Left renal pelvis (tissue), 4 donors: ENCODE data around the gene PLPP4. TPM values are rescaled to one million over a fixed set of nuclear protein-coding genes. Genes with fewer than 3 reads are reported as not detected.

ENCODE experiments used
- DNase-seq, 4 donors: peaks; one replicate each; pipeline ENCODE4 v3.0.0-alpha.2; 2013; ENCODE audit warnings: low read depth in 4 of 4, low spot score in 3 of 4
- polyA plus RNA-seq, 4 donors: library from polyadenylated mRNA; unstranded; fragments of 120-200 nt; gene quantifications; one replicate each; pipeline ENCODE4 v1.2.1, GENCODE V29; 2013; ENCODE audit not compliant: insufficient read length in 4 of 4

PLPP4 gene
- polyA plus RNA-seq, 4 donors = 0.49 to 6.2 (median 5.2) TPM

DNA sequence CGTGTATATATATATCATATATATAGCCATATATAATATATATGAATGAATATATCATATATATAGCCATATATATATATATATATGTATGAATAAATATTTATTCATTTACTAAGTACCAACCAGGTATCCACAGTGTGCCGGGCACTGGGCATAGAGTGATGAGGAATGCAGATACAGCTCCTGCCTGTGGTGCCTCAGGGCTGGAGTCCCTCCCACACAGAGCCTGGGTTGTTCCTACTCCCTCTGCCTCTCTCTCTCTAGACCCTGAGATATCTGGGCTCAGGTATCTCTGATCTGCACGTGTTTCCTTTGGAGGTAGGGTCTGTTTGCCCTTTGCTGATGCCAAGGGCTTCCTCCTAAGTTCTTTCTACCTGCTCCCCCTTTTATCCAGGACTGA, 1.4 kb upstream of the PLPP4 start:
- no peak for DNase-seq

DNA sequence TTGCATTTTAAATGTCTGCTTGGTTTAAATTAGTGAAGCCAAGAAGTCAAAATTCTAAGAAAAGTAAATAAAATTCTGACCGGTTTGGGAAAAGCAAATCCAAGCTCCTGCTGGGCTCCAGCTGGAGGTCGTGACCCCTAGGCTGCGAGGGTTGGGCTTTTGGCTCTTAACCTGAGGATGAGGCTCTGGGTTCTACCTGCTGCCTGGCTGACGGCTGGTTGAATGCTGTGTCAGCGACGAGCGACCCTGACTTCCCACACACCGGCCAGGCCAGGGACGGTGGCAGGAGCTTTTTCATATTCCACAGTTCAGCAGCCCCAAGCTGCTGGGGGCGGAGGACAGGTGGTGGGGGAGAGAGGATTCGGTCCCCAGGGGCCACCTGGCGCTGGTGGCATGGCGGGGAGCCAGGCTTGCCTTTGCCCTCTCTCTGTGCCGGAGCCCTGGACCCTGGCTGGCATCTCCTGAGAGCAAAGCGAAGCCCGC, 843 bp upstream of the PLPP4 start:
- no peak for DNase-seq

DNA sequence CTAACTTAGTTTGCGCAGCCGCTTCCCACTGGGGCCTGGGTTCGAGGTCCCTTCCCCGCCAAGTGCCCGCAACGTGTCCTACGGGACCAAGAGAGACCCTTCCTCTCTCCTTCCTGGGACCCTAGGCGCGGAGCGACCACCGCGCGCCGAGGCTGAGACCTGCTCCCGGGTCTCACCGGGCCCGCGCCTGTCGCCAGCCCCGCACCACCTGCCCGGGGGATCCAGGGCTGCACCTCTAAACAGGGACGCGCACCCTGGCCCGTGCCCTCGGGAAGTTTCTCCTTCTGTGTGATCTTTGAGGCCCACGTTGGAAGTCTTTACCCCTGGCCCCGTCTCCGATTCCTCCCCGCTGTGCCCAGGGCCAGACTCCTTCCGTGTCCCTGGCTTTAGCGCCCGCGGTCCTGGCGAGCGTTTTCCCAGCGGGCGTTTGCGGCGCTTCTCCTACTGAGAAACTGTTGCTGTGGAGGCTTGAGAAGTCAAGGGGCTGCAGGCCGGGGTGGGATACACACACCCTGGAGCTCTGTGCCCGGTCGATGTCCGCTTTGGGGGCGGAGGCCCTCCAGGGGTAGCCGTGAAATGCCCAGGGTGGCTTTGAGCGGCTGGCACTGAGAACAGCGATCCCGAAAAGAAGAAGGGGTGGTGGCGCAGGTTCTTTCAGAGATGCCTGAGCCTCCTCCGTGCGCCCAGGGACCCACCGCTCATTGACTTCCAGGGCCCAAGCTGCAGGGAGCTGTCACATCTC, 575 bp downstream of the PLPP4 start:
- DNase-seq = no peak

DNA sequence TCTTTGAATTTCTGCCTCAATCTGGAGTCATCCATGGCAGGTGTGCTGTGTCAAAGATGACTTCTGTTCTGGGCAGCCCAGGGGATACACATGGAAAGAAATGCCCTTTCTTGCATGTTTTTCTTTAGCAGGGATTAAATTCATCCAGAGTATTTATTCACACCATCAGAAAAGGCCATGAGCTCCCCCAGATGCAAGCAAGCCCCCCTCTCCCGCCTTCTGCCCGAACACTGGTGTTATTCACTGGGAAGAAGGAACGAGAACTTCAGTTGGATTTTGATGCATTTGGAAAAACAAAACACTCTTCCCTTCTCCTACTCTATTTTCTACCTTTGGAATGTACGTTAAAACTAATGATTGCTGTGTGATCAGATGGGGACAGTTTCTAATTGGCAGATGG, 1.4 kb downstream of the PLPP4 start:
- no peak for DNase-seq

DNA sequence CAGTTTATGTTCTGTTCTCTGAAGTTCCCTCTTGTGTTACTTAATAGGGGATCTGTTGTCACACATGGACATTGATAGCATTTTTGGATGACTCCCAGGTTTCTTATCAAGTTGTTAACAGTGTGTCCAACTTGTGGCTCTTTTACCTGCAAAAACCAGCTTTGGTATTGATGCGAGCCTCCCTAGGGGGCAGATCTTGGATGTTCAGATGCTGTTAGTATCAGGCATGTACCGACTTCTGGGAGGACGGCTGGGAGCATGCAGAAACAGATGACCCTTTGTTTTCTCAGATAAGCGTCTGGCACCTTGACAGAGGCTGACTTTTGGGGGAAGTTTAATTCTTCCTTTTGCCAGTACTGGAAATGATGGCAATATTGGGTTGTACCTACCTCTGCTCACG, 2.2 kb downstream of the PLPP4 start:
- DNase-seq = no peak

DNA sequence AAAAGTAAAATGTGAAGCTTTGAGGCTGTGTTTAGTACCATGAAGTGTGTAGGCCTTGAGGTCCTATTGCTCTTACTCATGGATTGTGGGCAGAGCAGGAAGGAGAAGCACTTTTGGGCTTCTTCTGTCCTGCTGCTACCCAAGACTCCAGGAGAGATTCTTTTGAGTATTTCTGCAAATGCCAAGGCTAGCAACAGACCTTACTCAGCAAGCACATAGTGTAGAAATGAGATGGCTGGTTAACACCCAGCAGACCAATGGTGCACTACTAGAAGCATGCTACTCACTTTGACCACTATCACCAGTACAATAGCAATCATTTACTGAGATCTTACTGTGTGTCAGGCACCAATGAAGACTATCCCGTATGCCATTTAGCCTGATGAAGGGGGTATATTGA, 3.2 kb downstream of the PLPP4 start:
- no peak for DNase-seq

DNA sequence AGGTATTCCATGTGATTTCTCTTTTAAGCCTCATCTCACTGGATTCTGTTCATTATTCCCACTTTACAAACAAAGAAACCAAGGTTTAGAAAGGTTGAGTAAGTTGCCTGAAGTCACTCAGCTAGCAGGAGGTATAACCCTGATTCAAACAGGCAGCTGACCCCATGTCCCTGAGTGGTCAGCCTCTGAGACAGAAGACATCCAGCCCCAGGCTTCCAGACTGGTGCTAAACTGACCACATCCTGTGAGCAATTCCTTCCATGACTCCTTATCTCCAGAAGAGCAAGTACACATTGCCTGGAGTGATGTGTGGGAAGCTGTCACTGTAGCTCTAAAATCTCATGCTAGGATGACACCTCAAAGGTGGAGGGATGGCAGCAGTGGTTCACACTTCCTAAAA, 3.7 kb downstream of the PLPP4 start:
- DNase-seq = no peak

DNA sequence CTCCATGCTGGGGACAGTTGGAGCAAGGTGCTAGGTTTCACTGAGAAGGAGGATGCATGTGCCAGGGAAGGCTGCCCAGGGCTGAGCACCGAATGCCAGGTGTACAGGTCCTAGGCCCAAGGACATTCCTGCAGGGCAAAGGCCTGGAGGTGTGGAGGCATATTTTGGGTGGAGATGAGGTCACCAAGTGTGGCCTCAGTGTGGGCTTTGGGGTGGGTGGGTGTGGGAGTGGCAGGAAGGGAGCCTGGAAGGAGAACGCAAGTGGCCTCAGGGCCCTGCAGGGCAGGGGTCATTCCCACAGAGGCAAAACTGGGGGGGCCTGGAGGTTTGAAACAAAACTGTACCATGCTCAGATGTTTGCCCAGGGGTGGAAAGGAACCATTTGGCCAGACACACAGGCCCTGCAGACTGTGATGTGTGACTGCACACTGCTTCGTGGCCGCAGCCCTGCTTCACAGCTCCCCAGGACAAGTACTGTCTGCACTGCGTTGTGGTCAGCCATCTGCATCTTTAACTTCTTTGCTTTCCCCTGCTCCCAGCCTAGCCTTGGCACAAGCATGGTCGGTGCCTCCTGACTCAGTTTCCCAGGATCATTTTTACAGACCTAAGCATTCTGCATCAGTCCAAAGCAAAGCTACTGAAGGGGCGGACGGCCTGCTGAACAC, 5.1 kb downstream of the PLPP4 start:
- no peak for DNase-seq

DNA sequence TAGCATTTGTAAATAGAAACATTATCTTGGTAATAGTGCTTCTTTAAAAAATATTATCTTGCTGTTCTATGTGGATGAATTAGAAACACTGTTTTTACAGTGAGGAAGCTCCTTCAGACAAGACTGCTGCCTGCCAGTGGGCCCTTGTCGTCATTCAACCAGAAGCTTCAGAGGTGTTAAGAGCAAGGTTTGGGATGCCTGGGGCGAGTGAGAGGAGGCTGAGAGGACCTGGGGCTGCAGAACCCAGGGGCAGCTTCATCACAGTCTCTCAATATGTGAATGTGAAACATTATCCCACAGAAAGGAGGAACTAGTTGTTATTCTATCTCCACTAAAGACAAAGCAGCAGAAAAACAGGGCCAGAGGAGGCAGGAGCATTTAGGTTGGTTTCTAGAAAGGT, 8.1 kb downstream of the PLPP4 start:
- DNase-seq = no peak

DNA sequence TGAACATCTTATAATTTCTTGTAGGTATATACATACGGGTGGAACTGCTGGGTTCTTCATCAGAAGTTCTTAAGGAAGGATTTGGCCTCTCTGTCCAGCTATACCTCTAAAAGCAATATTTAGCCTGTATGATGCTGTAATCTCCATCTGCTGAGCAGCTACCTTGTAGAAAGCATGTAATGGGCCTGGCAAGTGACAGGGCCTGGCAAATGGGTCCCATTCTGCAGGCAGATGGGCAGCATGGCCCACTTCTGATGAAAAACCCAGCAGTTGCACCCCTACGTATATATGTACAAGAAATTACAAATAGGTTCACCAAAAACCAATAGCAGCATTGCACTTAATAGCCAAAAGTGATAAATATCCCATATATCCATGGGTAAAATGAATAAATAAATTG, 9.0 kb downstream of the PLPP4 start:
- DNase-seq = no peak

DNA sequence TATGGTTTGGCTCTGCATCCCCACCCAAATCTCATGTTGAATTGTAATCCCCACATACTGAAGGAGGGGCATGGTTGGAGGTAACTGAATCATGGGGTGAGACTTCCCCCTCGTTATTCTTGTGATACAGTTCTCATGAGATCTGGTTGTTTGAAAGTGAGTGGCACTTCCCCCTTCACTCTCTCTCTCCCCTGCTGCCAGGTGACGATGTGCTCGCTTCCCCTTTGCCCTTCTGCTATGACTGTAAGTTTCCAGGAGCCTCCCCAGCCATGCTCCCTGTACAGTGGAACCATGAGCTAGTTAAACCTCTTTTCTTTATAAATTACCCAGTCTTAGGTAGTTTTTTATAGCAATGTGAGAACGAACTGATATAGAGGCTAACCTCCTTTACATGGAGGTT, 16.6 kb downstream of the PLPP4 start:
- no peak for DNase-seq

DNA sequence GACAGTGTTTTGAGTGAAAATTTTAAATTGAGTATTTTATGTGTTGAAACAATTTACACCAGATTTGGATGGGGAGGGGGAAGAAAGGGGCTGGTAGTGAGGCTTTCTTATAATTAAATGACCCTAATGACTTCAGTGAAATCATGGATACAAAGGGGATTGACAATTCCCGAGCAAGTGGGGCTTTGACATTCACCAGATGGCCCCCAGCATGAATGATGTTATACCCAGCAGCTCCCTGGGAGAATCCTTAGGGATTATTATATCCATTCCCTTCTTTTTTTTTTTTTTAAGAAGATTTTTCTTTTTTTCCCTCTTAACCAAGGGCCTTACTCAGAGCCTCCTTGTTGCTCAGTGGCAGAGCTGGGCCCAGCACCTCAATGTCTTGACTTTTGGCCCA, 17.9 kb downstream of the PLPP4 start:
- DNase-seq = no peak

DNA sequence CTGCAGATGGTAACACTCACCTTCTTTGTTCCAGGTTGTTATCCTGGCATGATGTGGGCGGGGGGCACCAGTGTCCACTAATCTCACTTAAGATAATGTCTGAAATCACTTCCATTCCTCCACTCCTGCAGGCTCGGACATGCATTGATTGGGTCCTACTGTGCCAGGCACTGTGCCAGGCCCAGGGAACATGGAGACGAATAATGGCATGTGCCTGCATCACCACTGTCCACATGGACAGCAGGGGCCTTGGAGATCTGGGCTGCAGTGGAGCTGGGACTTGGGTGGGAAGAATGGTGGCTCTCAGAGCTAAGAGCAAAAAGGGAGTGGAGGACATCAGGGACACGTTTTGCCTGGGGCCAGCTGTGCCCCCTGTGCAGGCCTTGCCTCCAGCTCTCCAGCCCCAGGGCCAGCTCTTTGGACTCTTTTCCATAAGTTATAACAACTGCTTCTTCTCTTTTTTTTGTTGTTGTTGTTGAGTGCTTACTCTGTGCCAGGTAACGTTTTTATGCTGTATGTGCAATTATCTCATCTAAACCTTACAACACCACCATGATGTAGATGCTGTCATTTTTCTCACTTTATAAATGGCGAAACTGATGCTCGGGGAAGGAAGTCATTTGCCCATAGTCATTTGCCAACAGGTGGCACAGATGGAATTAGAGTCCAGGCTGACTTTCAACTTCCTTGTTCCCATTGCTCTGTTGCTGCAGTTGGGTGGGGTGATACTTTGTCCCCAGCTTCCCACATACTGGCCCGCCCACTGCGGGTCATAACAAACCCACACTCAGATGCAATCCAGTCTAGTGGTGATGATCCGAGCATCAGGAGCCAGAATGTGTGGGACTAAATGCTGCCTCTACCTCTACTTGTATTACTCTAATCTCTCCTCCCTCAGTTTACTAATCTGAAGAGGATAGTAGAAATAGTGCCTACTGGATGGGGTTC, 19.1 kb downstream of the PLPP4 start:
- DNase-seq = no peak

DNA sequence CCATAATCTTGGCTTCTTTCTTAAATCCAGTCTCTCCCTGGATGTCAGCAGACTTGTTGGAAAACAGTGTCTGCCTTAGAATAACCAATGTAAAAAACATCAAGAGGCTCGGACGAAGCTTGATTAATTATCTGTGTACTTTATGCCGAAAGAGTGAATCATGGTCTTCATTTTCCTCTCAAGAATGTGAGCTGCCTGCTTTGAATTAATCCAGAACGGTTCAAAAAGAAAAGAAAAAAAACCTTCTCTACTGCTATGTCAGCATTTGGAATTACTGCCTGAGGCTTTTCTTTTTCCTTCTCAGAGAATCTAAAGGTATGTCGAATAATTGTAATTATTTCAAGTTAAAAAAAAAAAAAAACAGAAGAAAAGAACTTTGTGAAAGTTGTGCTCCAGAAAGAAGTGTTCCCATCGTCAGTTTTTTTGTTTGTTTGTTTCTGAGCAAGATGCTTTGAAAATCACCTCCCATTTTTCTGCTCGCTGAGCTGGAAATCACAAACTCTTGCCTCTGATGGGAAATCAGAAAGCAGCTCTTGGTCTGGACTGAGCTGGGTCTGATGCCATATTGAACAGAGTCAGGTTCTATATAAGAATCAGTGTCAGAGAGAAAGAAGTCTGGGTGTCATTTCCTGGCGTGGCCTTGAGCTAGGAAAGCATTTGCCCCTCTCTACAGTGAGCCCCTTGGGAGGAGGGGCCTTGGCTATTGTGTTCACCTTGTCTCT, 20.2 kb downstream of the PLPP4 start:
- DNase-seq = no peak

DNA sequence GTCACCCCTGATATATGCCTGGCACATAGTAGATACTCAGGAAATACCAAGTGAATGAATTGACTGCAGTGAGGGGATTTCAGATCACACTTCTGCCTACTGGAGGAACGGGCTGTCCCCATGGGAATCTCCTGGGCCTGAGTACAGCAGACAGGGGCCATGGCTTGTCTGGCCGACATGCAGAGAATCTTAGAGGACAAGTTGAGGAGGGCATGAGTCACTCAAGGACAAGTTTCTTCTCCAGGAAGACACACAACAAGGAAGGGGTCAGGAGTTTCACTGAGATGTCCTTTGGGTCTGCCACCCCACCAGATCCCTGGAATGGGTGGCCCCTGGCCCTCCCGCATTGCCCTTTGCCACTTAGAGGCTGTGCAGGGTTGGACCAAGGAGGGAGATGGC, 20.7 kb downstream of the PLPP4 start:
- no peak for DNase-seq

DNA sequence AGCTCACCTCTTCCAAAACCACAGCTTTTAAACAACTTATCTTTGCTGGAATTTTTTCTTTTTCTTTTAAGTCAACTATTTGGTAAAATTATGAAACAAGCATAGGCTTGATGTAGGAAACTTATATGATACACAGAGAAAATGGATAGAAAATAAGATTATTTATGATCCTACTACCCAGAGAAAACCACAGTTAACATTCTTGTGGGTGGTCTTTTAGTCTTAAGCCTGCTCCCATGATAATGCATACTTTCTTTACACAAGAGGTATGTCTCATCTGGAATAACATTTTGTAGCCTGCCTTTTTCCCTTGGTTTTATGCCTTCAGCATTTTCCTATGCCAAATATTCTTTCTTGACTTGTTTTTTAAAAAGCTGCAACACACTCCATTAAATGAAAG, 21.4 kb downstream of the PLPP4 start:
- no peak for DNase-seq

DNA sequence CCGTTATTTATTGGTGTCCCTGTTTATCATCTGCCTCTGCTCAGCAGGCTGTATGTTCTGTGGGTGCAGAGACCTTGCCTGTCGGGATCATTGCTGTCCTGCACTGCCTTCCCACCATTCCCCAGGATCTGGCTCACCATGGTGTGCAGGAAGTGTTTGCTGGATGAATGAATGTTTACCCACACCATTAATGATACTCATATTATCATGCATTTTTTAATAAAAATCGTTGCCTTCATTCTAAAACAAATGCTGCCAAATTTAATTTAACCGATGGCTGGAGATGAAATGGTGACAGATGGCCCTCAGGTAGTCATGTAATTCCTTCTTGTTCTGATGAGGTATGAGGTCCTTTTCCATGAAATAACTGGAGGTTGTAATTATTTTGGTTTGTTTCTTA, 22.5 kb downstream of the PLPP4 start:
- no peak for DNase-seq

DNA sequence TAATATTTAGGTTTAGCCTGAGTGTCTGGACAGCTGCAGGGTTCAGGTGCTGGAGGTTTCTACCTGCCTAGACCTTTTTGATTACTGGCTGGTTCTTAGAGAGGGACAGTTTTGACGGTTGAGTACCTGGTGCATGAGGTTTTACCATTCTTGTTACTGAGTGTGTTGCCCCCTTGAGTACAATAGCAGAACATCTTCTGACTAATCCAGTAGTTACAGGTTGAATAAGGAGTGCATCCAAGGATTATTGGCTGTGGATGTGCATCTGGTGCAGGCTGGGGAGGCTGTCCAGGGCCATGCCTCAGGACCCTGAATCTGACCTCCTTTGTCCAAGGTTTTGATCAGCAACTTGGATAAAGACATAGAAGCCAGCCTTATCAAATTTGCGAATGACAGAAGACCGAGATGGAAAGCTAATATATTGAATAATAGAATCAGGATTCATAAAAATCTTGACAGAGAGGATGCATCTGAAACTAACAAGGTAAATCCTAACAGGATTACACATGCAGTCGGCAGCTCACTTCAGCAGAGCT, 23.1 kb downstream of the PLPP4 start:
- DNase-seq = no peak

DNA sequence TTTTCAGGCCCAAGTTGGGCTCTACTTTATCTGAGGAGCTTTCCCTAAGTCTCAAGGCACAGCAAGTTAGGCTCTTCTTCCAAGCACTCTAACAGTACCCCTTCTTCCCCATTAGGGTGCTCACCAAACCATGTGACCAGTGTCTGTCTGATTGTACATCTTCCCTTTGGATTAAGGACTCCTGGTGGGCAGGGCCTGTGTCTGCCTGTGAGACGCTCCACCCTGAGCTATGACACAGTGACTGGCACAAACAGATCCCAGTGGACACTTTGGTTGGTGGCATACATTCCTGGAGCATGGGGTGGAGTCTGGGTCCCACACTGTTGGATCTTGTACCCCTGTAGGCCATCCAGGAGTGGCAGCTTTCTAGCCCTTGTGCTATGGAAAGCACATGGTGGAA, 23.8 kb downstream of the PLPP4 start:
- no peak for DNase-seq

DNA sequence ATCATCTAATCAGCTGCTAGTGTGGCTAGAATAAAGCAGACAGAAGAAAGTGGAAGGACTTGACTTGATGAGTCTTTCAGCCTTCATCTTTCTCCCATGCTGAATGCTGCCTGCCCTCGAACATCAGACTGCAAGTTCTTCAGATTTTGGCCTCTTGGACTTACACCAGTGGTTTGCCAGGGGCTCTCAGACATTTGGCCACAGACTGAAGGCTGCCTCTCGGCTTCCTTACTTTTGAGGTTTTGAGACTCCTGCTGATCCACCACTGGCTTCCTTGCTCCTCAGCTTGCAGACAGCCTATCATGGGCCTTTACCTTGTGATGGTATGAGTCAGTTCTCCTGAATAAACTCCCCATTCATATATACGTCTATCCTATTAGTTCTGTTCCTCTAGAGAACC, 26.0 kb downstream of the PLPP4 start:
- DNase-seq = no peak
